ENCODE data around the gene CEP72.

Gene CEP72

DNA sequence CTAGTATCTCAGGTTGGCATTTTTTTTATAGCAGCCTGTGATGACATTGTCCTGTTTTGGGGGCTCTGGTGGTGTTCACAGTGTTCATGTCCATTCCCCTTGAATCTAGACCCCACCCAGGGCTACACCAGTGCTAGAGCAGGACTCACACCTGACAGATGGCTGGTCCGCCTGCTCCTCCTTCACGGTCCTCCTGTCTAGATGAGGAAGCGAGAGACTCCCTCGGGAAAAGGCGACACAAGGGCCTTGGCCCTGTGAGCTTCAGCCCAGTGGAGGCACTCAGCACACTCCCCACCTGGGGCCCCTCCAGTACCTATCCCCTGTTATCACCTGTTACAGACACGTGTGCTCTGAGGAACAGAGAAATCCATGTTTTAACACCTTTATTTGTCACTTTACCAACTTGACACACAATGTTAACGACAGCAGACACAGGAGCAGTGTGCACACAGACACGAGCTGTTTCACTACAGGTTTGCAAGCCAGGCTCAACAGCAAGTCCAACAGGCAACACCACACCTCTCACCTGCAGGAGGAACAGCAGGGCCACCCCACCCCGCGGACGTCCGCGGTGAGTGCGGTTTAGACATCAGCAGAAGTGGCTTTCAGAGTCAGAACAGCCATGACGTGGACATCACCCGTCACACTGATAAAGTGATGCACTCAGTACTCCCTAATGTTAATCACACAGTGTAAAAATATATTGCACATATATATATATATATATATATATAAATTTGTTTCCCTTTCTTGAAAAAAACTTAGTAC is 47.5 kb downstream of the CEP72 start:
- no peak for TF ChIP-seq CTCF (IDR thresholded peaks at IDR 0.05; ENCODE audit: insufficient read depth, missing control alignments)
- DNase-seq (ENCODE audit: insufficient read length, low spot score): no peak
- no peak for FAIRE-seq

DNA sequence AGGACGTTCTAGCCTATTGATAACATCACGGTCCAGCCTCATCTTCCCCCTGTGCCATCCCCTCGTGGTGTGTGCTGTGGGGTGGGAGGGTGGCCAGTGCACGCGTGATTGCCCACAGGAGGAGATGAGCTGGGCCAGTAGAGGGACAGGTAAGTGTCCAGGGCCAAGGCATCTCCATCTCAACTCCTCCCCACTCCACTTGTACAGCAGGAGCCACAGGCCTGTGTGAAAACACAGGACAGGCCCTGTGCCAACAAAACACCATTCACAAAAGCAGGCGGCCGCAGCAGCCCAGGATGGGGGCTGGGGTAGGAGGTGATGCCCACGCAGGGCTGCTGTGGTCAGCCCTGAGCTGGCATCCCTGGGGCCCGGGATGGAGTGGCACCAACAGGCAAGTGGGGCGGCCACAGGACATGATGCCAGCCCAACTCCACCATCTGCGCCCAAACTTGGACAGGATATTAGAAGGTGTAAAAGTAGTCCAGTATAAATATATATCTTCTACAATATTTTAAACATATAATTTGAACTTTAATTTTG is 48.4 kb downstream of the CEP72 start:
- TF ChIP-seq CTCF (IDR thresholded peaks at IDR 0.05; ENCODE audit: insufficient read depth, missing control alignments): no peak

GRCh38 chr5:661891-662750 is 50.0 kb downstream of the CEP72 start:
- no peak for TF ChIP-seq CTCF (IDR thresholded peaks at IDR 0.05; ENCODE audit: insufficient read depth, missing control alignments)
- FAIRE-seq (no peak), DNase-seq (ENCODE audit: insufficient read length, low spot score) (no peak)

More for the DNA sequence above, 48.4 kb downstream of the CEP72 start:
- no peak for DNase-seq (ENCODE audit: insufficient read length, low spot score)
- FAIRE-seq: no peak

DNA sequence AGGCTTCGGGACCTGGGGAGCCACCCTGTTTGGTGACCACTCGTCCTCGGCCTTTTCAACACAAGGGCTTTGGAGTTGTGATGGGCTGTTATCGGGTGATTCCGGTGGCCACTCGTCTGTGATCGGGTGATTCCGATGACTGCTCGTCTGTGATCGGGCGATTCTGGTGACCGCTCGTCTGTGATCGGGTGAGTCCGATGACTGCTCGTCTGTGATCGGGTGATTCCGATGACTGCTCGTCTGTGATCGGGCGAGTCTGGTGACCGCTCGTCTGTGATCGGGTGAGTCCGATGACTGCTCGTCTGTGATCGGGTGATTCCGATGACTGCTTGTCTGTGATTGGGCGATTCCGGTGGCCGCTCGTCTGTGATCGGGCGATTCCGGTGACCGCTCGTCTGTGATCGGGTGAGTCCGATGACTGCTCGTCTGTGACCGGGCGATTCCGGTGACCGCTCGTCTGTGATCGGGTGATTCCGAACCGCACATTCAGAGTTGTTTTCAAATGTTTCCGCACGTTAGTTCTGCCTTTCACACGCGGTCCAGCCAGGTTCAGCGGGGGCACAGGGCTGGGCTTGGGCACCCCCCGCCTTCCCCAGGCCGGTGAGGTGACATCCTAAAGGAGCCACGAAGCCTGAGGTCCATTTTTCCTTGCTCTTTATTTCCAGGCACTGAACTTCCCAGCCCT is 50.8 kb downstream of the CEP72 start:
- FAIRE-seq: no peak
- no peak for DNase-seq (ENCODE audit: insufficient read length, low spot score)
- TF ChIP-seq CTCF (IDR thresholded peaks at IDR 0.05; ENCODE audit: insufficient read depth, missing control alignments): no peak

DNA sequence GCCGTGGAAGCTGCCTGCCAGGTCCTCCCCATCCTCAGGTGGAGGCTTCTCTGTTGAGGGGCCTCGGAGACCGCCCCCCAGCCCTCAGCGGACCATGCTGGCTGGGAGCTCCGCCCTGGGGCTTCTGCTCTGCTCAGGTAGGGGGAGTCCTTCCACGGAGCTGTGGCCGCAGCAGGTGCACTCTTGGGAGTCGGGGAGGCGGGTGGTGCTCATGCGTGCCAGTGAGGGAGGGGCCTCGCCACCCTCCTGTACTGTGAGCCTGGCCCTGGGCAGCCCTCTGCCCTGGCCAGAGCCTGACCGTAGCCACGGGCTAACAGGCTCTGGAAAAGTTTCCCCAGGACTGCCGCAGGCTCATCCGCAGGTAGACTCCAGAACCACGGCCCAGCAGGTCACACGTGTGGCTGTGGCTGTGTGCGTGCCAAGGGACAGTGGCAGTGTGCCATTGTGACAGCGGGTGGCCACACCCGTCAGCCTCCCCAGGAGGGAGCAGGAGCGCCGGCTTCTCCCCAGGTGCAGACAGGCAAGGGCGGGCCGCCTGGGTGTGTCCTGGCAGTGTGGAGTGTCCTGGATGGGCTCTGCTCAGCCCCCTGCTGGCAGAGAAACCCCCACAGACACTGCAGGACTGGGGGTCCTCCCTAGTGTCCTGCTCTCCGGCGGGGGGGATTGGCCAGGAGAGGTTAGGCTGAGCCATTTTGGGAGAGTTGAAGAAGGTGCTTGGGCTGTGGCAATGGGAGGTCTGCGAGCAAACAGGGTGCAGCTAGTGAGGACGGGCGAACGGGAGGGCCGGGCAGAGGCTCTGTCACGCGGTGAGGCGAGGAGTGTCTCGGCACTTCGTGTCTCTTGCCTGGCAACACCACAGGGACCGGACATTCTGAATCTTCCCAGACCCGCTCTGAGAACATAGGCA is 51.5 kb downstream of the CEP72 start:
- DNase-seq (ENCODE audit: insufficient read length, low spot score): no peak
- no peak for TF ChIP-seq CTCF (IDR thresholded peaks at IDR 0.05; ENCODE audit: insufficient read depth, missing control alignments)
- FAIRE-seq: no peak

- DNase-seq (ENCODE audit: insufficient read length, low spot score) (no peak), FAIRE-seq (no peak)
- no peak for TF ChIP-seq CTCF (IDR thresholded peaks at IDR 0.05; ENCODE audit: insufficient read depth, missing control alignments)
These were observed 52.3 kb downstream of the CEP72 start for GRCh38 chr5:664343-664993.

Measured in D721Med (cell line).